GM21367 (cell line): ENCODE data around the gene KIR2DL4.
"Not testable (repeated sequence)": the region's sequence is repeated elsewhere in the genome, so short reads cannot be mapped to it uniquely, and the experiment has no call there.

Source experiments
- ATAC-seq: cut with Tn5 transposase; IDR thresholded peaks from one replicate; pipeline ENCODE4 v1.9.1; 2021; ENCODE audit not compliant: unreplicated experiment

KIR2DL4 gene

DNA sequence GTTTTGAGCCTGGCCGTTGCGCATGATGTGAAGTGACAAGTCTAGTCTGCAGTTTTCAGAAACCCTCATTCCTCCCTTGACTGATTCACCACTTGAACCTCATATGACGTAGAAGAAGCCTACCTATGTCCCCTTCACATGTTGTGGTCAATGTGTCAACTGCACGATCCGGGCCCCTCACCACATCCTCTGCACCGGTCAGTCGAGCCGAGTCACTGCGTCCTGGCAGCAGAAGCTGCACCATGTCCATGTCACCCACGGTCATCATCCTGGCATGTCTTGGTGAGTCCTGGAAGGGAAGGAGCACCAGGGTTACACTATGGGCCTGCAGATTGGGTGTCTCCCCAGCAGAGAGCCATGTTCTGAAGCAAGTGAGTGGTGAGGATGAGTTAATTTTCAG, at the start of gene KIR2DL4:
Gene KIR2DL4 (plus strand): TSS at position 201 of the 400 bp plus-strand sequence. CDS start 42 bp downstream, at position 243.
- ATAC-seq: no peak

- not testable (repeated sequence) for ATAC-seq
These were observed 47.0 kb upstream of the KIR2DL4 start for GRCh38 chr19:54756204-54757110.

DNA sequence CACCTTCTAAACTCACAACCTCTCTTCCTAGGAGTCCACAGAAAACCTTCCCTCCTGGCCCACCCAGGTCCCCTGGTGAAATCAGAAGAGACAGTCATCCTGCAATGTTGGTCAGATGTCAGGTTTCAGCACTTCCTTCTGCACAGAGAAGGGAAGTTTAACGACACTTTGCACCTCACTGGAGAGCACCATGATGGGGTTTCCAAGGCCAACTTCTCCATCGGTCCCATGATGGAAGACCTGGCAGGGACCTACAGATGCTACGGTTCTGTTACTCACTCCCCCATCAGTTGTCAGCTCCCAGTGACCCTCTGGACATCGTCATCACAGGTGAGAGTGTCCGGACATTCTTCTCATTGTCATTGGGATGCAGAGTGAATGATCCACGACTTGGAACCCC, 44.8 kb upstream of the KIR2DL4 start:
- not testable (repeated sequence) for ATAC-seq

DNA sequence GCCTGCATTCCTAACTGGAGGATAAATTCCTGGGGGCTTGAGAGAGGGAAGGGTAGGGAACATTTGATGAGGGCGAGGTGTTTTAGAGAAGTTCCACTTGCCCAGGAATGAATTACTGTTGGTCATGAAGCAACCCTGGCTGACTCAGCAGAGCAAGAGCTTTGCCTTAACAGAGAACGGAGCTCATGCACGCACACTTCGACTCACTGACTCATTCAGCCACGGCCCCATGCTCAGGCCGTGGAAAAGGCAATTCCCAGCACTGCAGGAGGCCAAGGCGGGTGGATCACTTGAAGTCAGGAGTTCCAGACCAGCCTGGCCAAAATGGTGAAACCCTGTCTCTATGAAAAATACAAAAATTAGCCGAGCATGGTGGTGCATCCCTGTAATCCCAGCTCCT, 39.2 kb upstream of the KIR2DL4 start:
- not testable (repeated sequence) for ATAC-seq

DNA sequence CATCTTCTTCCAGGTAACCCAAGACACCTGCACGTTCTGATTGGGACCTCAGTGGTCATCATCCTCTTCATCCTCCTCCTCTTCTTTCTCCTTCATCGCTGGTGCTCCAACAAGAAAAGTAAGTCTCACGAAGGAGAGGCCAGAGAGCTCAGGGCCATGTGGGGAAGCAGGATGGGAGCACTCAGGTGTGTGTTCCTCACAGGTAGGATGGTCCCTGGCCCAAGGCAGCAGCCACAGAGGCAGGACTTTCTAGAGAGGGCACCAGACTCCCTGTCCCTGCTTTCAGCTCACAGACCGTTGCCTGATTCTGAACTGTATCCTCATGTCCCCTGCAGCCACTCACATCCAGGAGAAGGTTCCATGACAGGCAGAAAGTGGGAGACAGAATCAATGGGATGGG, 36.9 kb upstream of the KIR2DL4 start:
- not testable (repeated sequence) for ATAC-seq

- ATAC-seq: not testable (repeated sequence)
These were observed 33.8 kb upstream of the KIR2DL4 start, which contains the start of gene KIR2DL1 for GRCh38 chr19:54769646-54770045. Gene KIR2DL1 (plus strand): TSS chr19:54769793. CDS start chr19:54769851, 58 bp downstream.

DNA sequence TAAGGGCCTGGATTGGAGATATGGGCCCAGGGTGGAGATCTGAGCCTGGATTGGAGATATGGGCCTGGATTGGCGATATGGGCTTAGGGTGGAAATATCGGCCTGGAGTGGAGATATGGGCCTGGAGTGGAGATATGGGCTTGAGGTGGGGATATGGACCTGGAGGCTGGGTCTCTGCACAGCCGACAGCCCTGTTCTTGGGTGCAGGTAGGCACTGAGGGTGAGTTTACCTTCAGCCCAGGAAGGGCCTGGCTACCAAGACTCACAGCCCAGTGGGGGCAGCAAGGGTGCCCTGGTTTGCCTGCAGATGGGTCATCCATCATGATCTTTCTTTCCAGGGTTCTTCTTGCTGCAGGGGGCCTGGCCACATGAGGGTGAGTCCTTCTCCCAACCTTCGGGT, 32.9 kb upstream of the KIR2DL4 start:
- ATAC-seq: not testable (repeated sequence)

- not testable (repeated sequence) for ATAC-seq
These were observed 32.1 kb upstream of the KIR2DL4 start for GRCh38 chr19:54771018-54771960.

DNA sequence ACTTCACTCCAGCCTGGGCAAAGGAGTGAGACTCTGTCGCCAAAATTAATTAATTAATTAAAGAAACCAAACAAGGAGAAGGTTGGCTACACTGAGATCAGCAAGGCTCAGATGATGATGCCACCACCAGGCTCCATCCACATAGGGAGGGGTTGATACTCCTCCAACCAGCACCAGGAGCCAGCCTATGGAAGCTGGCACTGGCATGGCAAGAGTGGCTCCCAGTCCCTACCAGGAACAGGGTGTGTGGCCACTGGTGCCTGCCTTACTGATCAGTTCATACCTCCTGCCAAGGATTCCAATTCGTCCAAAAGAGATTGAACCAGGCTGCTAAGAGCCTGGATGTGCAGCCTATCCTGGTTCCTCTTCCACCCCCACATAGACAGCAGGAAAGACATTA, 30.7 kb upstream of the KIR2DL4 start:
- not testable (repeated sequence) for ATAC-seq

DNA sequence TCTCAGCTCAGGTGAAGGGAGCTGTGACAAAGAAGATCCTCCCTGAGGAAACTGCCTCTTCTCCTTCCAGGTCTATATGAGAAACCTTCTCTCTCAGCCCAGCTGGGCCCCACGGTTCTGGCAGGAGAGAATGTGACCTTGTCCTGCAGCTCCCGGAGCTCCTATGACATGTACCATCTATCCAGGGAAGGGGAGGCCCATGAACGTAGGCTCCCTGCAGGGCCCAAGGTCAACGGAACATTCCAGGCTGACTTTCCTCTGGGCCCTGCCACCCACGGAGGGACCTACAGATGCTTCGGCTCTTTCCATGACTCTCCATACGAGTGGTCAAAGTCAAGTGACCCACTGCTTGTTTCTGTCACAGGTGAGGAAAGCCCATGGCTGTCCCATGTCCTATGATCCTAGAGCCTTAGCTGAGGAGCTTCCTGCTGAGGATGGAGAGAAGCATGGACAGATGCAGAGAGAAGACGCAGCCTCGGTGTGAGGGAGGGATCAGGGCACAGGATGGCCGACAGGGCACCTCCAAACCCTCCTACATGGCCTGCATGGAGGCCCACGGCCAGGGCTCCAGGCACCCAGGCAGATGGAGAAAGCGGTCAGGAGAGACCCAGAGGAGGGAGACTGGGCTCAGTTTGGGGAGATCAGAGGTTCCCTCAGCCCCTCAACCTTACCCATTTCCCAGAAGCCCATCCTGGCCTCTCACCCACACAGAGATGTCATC, 28.2 kb upstream of the KIR2DL4 start:
- ATAC-seq: not testable (repeated sequence)

DNA sequence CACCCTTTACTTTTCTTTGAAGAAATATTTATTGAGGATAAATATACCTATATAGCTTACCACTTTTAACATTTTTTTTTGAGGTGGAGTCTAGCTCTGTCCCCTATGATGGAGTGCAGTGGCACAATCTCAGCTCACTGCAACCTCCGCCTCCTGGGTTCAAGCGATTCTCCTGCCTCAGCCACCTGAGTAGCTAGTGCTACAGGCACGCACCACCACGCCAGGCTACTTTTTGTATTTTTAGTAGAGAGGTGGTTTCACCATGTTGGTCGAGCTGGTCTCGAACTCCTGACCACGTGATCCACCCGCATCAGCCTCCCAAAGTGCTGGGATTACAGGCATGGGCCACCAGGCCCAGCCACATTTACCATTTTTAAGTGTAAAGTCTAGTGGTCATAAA, 27.6 kb upstream of the KIR2DL4 start:
- ATAC-seq: not testable (repeated sequence)

GRCh38 chr19:54777851-54778250, 25.6 kb upstream of the KIR2DL4 start:
- not testable (repeated sequence) for ATAC-seq

- ATAC-seq: not testable (repeated sequence)
These were observed 24.5 kb upstream of the KIR2DL4 start for GRCh38 chr19:54778896-54779295.

DNA sequence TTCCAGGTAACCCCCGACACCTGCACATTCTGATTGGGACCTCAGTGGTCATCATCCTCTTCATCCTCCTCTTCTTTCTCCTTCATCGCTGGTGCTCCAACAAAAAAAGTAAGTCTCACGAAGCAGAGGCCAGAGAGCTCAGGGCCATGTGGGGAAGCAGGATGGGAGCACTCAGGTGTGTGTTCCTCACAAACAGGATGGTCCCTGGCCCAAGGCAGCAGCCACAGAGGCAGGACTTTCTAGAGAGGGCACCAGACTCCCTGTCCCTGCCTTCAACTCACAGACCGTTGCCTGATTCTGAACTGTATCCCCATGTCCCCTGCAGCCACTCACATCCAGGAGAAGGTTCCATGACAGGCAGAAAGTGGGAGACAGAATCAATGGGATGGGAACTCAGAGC, 20.5 kb upstream of the KIR2DL4 start:
- not testable (repeated sequence) for ATAC-seq

- not testable (repeated sequence) for ATAC-seq
These were observed 17.2 kb upstream of the KIR2DL4 start for GRCh38 chr19:54786091-54786723.

- not testable (repeated sequence) for ATAC-seq
These were observed 15.3 kb upstream of the KIR2DL4 start for GRCh38 chr19:54788154-54788553.

GRCh38 chr19:54790711-54791110, 12.7 kb upstream of the KIR2DL4 start:
- no peak for ATAC-seq

DNA sequence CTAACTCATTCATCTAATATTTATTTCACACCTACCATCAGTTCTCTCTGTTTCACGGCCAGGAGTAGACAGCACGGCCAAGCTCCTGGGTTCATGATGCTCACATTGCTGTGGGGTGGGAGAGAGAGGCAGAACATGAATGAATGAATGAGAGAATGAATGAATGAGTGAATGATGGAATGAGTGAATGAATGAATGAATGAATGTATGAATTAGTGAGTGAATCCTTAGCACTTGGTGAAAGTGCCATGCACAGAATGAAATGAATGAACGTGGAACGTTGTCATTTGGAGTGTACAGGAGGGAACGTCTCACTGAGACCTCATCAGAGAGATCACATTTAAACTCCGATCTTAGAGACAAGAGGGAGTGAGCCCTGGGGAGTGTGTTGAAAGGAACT, 11.9 kb upstream of the KIR2DL4 start:
- ATAC-seq: no peak

DNA sequence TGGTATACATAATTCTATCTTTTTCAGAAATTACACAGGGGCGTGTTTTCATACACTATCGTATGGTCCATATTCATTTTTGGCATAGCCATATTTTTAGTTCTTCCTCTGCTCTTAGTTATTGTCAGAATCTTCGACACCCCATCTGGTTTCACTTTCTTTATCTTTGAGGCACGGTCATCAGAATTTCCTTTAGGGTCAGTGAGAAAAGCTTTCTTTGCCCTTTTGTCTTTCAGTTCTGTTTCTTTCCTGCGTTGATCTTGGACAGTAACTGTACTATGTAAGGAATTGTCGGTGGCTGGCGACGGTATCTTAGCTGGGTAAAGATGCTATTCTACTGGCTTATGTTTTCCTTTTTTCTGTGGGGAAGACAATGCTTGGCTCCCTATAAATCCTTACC, 10.6 kb upstream of the KIR2DL4 start:
- no peak for ATAC-seq

DNA sequence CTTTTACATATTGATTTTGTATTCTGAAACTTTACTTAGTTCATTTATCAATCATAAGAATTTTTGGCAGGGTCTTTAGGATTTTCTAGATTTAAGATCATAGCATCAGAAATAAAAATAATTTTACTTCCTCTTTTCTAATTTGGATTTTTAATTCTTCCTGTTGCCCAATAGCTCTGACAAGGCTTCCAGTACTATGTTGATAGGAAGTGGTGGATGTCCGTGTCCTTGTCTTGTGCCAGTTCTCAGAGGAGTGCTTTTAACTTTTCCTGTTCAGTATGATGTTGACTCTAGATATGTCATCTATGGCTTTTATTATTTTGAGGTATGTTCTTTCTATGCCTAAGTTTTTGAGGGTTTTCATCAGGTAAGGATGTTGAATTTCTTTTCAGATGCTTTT, 7.7 kb upstream of the KIR2DL4 start:
- ATAC-seq: no peak
